ENCODE measurements around the gene RUNX2. TPM values are rescaled to one million over a fixed set of nuclear protein-coding genes. Genes with fewer than 3 reads are reported as not detected.
A peak's percentile ranks its signal among the peaks of the same experiment; 100 is the strongest.

The RUNX2 gene
- total and polyA plus RNA-seq, 9 of the 15 experiments (the other 6 are each of a cell fraction or from before 2014, with no cell fraction given) = 0.29 to 1.00 (median 0.43) TPM

- FAIRE-seq (peak; percentile 57), DNase-seq (ENCODE audit: extremely low read depth in 1 of 4, low spot score in 3 of 4) (no peak), ATAC-seq (0 out of 3 replicates have a peak, but pooled peaks have one; percentile 37)
- Histone ChIP-seq H3K36me3 (ENCODE audit: control insufficient read depth, insufficient read depth, low read length) (no peaks in the 10 kb centered on the region), H3K4me1 (replicated peaks in 1 of 2; ENCODE audit: control insufficient read depth in 2 of 2, insufficient read depth in 2 of 2, low read length in 2 of 2) (peaks cover 0 to 10% of the 10 kb centered on the region in 2 experiments; a peak in 2 of 5 replicates), H3K9me3 (replicated peaks; ENCODE audit: control insufficient read depth, insufficient read depth, low read depth, low read length) (no peaks in the 10 kb centered on the region), H3K9me1 (ENCODE audit: control insufficient read depth, insufficient read depth, low read length) (no peaks in the 10 kb centered on the region), H3K4me2 (ENCODE audit: insufficient read depth, low read length) (no peak overlapping the region), H4K20me1 (replicated peaks; ENCODE audit: control insufficient read depth, insufficient read depth, low read length) (no peaks in the 10 kb centered on the region), H3K27me3 (ENCODE audit: control insufficient read depth in 2 of 2, insufficient read depth in 2 of 2, low read length in 2 of 2) (0 out of 5 replicates have a peak, but pooled peaks cover 0 to 3% of the 10 kb centered on the region in 2 experiments), H3K4me3 (no peak overlapping the region), H2AFZ (ENCODE audit: low read depth, low read length) (no peak overlapping the region), H3K9ac (ENCODE audit: insufficient read depth in 1 of 2, low read depth in 2 of 2, low read length in 2 of 2) (no peak overlapping the region), H3K27ac (ENCODE audit: extremely low read depth, low read depth, low read length) (no peak overlapping the region), H3K79me2 (ENCODE audit: control insufficient read depth, insufficient read depth, low read length) (no peaks in the 10 kb centered on the region)
- TF ChIP-seq HDGF (IDR thresholded peaks at IDR 0.05) = no peak
- no peak for TF ChIP-seq CEBPG (CRISPR knock-in tag; IDR thresholded peaks at IDR 0.05)
- TF ChIP-seq CEBPG (tag; conservative IDR thresholded peaks at IDR 0.05 in 1 of 2, IDR thresholded peaks at IDR 0.05 in 1 of 2) = peak in 1 of 2 experiments; percentile 35; a peak in 1 of 4 replicates
- in situ Hi-C loops (cut with MboI) = no loop called here
- ChIA-PET POLR2A (no interaction called here), CTCF (ENCODE audit: low intra/inter-chr PET ratio) (no interaction called here)
- 32% methylated on average over 7 of the region's 7 CpGs for WGBS (ENCODE audit: insufficient coverage, low coverage, missing lambda C conversion rate)
- BruUV-seq (replicated peaks) = no TSS peak
- intact Hi-C loops (cut with micrococcal nuclease) = no loop called here
These were observed 152.0 kb downstream of the RUNX2 start for GRCh38 chr6:45479834-45480751.

Measured in K562 (cell line).